ENCODE measurements around the gene CDK19. TPM values are rescaled to one million over a fixed set of nuclear protein-coding genes. Genes with fewer than 3 reads are reported as not detected.
"Not testable (repeated sequence)": the region's sequence is repeated elsewhere in the genome, so short reads cannot be mapped to it uniquely, and the experiment has no call there.

The CDK19 gene
- total RNA-seq, 1 experiment from 2014 or later = 36.8 TPM

GRCh38 chr6:110755411-110755834 lies 59.8 kb downstream of the CDK19 start:
- BruUV-seq (replicated peaks) = no TSS peak
- H2AFZ ChIP-seq = no peak overlapping the region

DNA sequence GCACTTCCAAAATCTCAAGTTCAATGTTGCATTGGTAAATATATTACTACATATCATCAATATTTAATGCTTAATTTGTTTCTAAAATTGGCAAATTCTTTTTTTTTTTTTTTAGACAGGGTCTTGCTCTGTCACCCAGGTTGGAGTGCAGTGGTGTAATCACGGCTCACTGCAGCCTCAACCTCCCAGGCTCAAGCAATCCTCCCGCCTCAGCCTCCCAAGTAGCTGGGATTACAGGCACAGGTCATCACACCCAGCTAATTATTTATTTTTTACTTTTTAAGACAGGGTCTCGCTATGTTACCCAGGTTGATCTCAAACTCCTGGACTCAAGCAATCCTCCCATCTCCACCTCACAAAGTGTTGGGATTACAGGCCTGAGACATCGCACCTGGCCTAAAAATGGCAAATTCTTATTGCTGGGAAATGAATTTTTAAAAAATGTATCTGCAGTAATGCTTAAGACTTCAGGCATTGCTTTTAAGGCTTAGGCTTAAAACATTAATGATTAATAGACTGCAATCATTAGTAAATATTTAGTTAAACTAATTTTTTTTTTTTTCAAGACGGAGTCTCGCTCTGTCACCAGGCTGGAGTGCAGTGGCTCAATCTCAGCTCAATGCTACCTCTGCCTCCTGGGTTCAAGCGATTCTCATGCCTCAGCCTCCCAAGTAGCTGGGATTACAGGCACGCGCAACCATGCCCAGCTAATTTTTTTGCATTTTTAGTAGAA lies 61.2 kb downstream of the CDK19 start:
- H3K4me2 ChIP-seq; H3K36me3 ChIP-seq (ENCODE audit: low read depth); H3K4me3 ChIP-seq; H2AFZ ChIP-seq; H3K9me3 ChIP-seq (ENCODE audit: insufficient read depth, low read depth); H3F3A ChIP-seq (ENCODE audit: insufficient read depth, low read depth); H3K27me3 ChIP-seq (ENCODE audit: insufficient read depth, low read depth); CTCF ChIA-PET; H3K4me1 ChIP-seq (replicated peaks; ENCODE audit: insufficient read depth); H4K20me1 ChIP-seq (ENCODE audit: insufficient read depth); H3K9me2 ChIP-seq (ENCODE audit: insufficient read depth); H3K27ac ChIP-seq; POLR2A ChIA-PET (ENCODE audit: unreplicated experiment); DNase-seq; intact Hi-C loops (cut with micrococcal nuclease; ENCODE audit: unreplicated experiment); H3K79me2 ChIP-seq (ENCODE audit: low read depth); BruUV-seq (replicated peaks): not testable (repeated sequence)

More at GRCh38 chr6:110755411-110755834, 59.8 kb downstream of the CDK19 start:
- DNase-seq = no peak
- H3K27ac ChIP-seq = no peak overlapping the region
- H3K9me2 ChIP-seq (ENCODE audit: insufficient read depth) = no peaks in the 10 kb centered on the region
- H3K4me3 ChIP-seq = no peak overlapping the region
- no peaks in the 10 kb centered on the region for H3K36me3 ChIP-seq (ENCODE audit: low read depth)
- H3K4me2 ChIP-seq = no peak overlapping the region
- intact Hi-C loops (cut with micrococcal nuclease; ENCODE audit: unreplicated experiment) = no loop called here
- no peaks in the 10 kb centered on the region for H3F3A ChIP-seq (ENCODE audit: insufficient read depth, low read depth)
- POLR2A ChIA-PET (ENCODE audit: unreplicated experiment) = no interaction called here
- no peak for TF ChIP-seq CTCF (conservative IDR thresholded peaks at IDR 0.05)
- no peaks in the 10 kb centered on the region for H3K27me3 ChIP-seq (ENCODE audit: insufficient read depth, low read depth)
- no peaks in the 10 kb centered on the region for H3K4me1 ChIP-seq (replicated peaks; ENCODE audit: insufficient read depth)
- no peaks in the 10 kb centered on the region for H3K9me3 ChIP-seq (ENCODE audit: insufficient read depth, low read depth)
- CTCF ChIA-PET = no interaction called here
- no peaks in the 10 kb centered on the region for H3K79me2 ChIP-seq (ENCODE audit: low read depth)
- no peaks in the 10 kb centered on the region for H4K20me1 ChIP-seq (ENCODE audit: insufficient read depth)

DNA sequence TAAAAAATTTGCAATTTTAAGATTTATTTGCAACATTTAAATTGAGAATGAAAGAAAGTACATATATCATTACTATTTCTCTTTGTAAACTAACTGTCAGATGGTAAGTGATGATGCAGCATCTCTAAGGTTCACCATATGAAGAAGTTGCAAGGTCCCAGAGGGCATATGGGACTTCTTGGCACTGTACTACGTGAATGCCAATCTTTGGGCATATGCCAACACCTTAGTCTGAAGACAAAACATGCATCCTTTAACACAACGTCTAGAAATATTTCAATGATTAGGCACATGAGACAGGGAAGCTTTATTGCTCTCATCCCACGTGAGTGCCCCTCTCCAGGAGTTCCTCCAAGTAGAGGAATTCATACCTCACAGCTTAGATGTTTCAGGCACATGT lies 66.8 kb downstream of the CDK19 start:
- ChIA-PET POLR2A (ENCODE audit: unreplicated experiment) (no interaction called here), CTCF (no interaction called here)
- no peak overlapping the region for H3K27ac ChIP-seq
- H3K27me3 ChIP-seq (ENCODE audit: insufficient read depth, low read depth) = no peaks in the 10 kb centered on the region
- TF ChIP-seq CTCF (conservative IDR thresholded peaks at IDR 0.05) (no peak), EZH2 (IDR thresholded peaks at IDR 0.05; ENCODE audit: low read depth) (no peak)
- H3K4me3 ChIP-seq = no peak overlapping the region
- no peak overlapping the region for H3K4me2 ChIP-seq
- peaks cover 4% of the 10 kb centered on the region; the same call in 1 of the 2 replicates for H3F3A ChIP-seq (ENCODE audit: insufficient read depth, low read depth)
- BruUV-seq (replicated peaks) = no TSS peak
- peaks cover 7% of the 10 kb centered on the region; the same call in 1 of the 2 replicates for H3K9me3 ChIP-seq (ENCODE audit: insufficient read depth, low read depth)
- DNase-seq = no peak
- H3K79me2 ChIP-seq (ENCODE audit: low read depth) = no peaks in the 10 kb centered on the region
- intact Hi-C loops (cut with micrococcal nuclease; ENCODE audit: unreplicated experiment) = no loop called here
- H3K4me1 ChIP-seq (replicated peaks; ENCODE audit: insufficient read depth) = no peaks in the 10 kb centered on the region
- no peak overlapping the region for H2AFZ ChIP-seq
- no peaks in the 10 kb centered on the region for H4K20me1 ChIP-seq (ENCODE audit: insufficient read depth)
- H3K9me2 ChIP-seq (ENCODE audit: insufficient read depth) = 0 out of 2 replicates have a peak, but pooled peaks cover 2% of the 10 kb centered on the region
- no peaks in the 10 kb centered on the region for H3K36me3 ChIP-seq (ENCODE audit: low read depth)

Measured in PC-9 (cell line).